H1 (cell line): ENCODE data around the gene WDR7. TPM values are rescaled to one million over a fixed set of nuclear protein-coding genes. Genes with fewer than 3 reads are reported as not detected.

Source experiments
- CTCF ChIA-PET: fragments of 300-600 bp; sonication (Branson Sonifier 250); formaldehyde crosslinking; loops from one replicate; lab custom pipeline; 2021; ENCODE audit not compliant: partially characterized antibody; lab: Charles Lee
- POLR2A ChIA-PET: fragments of 300-600 bp; sonication (Branson Sonifier 250); formaldehyde crosslinking; loops from one replicate; lab custom pipeline; 2021; ENCODE audit warnings: inconsistent platforms; ENCODE audit not compliant: partially characterized antibody; lab: Charles Lee
- DNase-seq, 2 experiments: peaks; one replicate each; pipeline versions ENCODE4 v3.0.0 to v3.0.0-alpha.2; 2010 to 2022; ENCODE audit warnings: low spot score in 2 of 2, low read depth in 1 of 2, mixed read lengths in 1 of 2
- FAIRE-seq: peaks from 2 replicates; lab custom pipeline; 2011; peaks lifted over from hg19 to GRCh38; lab: Jason Lieb, UNC
- H2AFZ ChIP-seq: 2 replicates; pipeline ENCODE4 v1.8.1; 2012; ENCODE audit warnings: low read length, inconsistent platforms
- H2AK5ac ChIP-seq: 2 replicates; pipeline ENCODE4 v1.6.1; 2013; ENCODE audit warnings: low read depth, low read length
- H2BK120ac ChIP-seq: replicated peaks from 2 replicates; pipeline ENCODE3; 2013; ENCODE audit warnings: low read depth, low read length, inconsistent platforms
- H2BK12ac ChIP-seq: 2 replicates; pipeline ENCODE4 v1.6.1; 2013; ENCODE audit warnings: low read depth, low read length
- H2BK15ac ChIP-seq: 2 replicates; pipeline ENCODE4 v1.6.1; 2013; ENCODE audit warnings: low read length
- H2BK20ac ChIP-seq: 2 replicates; pipeline ENCODE4 v1.6.1; 2013; ENCODE audit warnings: low read length
- H2BK5ac ChIP-seq: 2 replicates; pipeline ENCODE4 v1.6.1; 2013; ENCODE audit warnings: low read depth, low read length
- H3K14ac ChIP-seq: 2 replicates; pipeline ENCODE4 v1.6.1; 2013; ENCODE audit warnings: inconsistent platforms; ENCODE audit not compliant: insufficient read length
- H3K18ac ChIP-seq: 2 replicates; pipeline ENCODE4 v1.6.1; 2013; ENCODE audit warnings: low read length; ENCODE audit errors: extremely low read depth
- H3K23ac ChIP-seq: 2 replicates; pipeline ENCODE4 v1.6.1; 2013; ENCODE audit warnings: inconsistent platforms; ENCODE audit not compliant: insufficient read length
- H3K23me2 ChIP-seq: 2 replicates; pipeline ENCODE4 v1.6.1; 2013; ENCODE audit warnings: low read depth, low read length
- H3K27ac ChIP-seq: 2 replicates; pipeline ENCODE4 v1.6.1; 2011; ENCODE audit warnings: low read depth, low read length, inconsistent platforms
- H3K27me3 ChIP-seq, 4 experiments: replicated peaks in 1 of 4; 1 replicate in 1 of 4; 2 replicates in 3 of 4; pipeline versions ENCODE4 v1.6.1 to v1.8.1; 2011 to 2013; ENCODE audit warnings: low read length in 3 of 4, mild to moderate bottlenecking in 3 of 4, inconsistent platforms in 2 of 4, mixed read lengths in 2 of 4, moderate library complexity in 1 of 4; ENCODE audit not compliant: control insufficient read depth in 3 of 4, insufficient read depth in 3 of 4; ENCODE audit errors: extremely low read depth in 1 of 4
- H3K36me3 ChIP-seq, 4 experiments: 2 replicates each; pipeline versions ENCODE4 v1.6.1 to v1.8.1; 2011 to 2013; ENCODE audit warnings: mild to moderate bottlenecking in 4 of 4, low read length in 3 of 4, moderate library complexity in 2 of 4, control low read depth in 1 of 4, inconsistent platforms in 1 of 4; ENCODE audit not compliant: insufficient read depth in 4 of 4, control insufficient read depth in 2 of 4
- H3K4ac ChIP-seq: replicated peaks from 2 replicates; pipeline ENCODE3; 2013; ENCODE audit warnings: low read length, low read depth, mixed read lengths, inconsistent platforms; ENCODE audit not compliant: insufficient read length
- H3K4me1 ChIP-seq, 4 experiments: replicated peaks in 1 of 4; 1 replicate in 1 of 4; 2 replicates in 3 of 4; pipeline versions ENCODE4 v1.6.1 to v1.8.1; 2011 to 2013; ENCODE audit warnings: low read length in 3 of 4, inconsistent platforms in 2 of 4, mixed read lengths in 1 of 4; ENCODE audit not compliant: insufficient read depth in 4 of 4, control insufficient read depth in 3 of 4
- H3K4me2 ChIP-seq, 2 experiments: 2 replicates each; pipeline versions ENCODE4 v1.6.1 to v1.8.1; 2011 to 2013; ENCODE audit warnings: low read depth in 2 of 2, low read length in 2 of 2, control low read depth in 1 of 2, inconsistent platforms in 1 of 2, mild to moderate bottlenecking in 1 of 2; ENCODE audit not compliant: insufficient read depth in 1 of 2
- H3K4me3 ChIP-seq, 4 experiments: fragments of 200-600, 300-600 bp in 1 of 4; sonication (generic), shearing (Covaris generic), sonication (Bioruptor Twin) in 1 of 4; 2 replicates each; pipeline versions ENCODE4 v1.5.1 to v1.8.1; 2011 to 2016; ENCODE audit warnings: low read length in 4 of 4, low read depth in 3 of 4, control low read depth in 2 of 4, inconsistent platforms in 2 of 4, mild to moderate bottlenecking in 2 of 4, mixed read lengths in 1 of 4, moderate library complexity in 1 of 4; ENCODE audit not compliant: insufficient read depth in 2 of 4; ENCODE audit errors: extremely low read depth in 1 of 4
- H3K56ac ChIP-seq: replicated peaks from 2 replicates; pipeline ENCODE3; 2013; ENCODE audit warnings: low read depth, mild to moderate bottlenecking, mixed read lengths, low read length, inconsistent platforms; ENCODE audit not compliant: insufficient read length
- H3K79me1 ChIP-seq: 2 replicates; pipeline ENCODE4 v1.6.1; 2013; ENCODE audit warnings: low read depth, low read length, control low read depth
- H3K79me2 ChIP-seq, 2 experiments: 2 replicates each; pipeline versions ENCODE4 v1.6.1 to v1.8.1; 2012 to 2013; ENCODE audit warnings: low read length in 2 of 2, mild to moderate bottlenecking in 2 of 2, inconsistent platforms in 1 of 2; ENCODE audit not compliant: insufficient read depth in 2 of 2, control insufficient read depth in 1 of 2
- H3K9ac ChIP-seq, 4 experiments: replicated peaks in 1 of 4; 1 replicate in 1 of 4; 2 replicates in 3 of 4; pipeline versions ENCODE4 v1.6.1 to v1.8.1; 2011 to 2013; ENCODE audit warnings: low read depth in 3 of 4, low read length in 3 of 4, control low read depth in 2 of 4, mild to moderate bottlenecking in 2 of 4, moderate library complexity in 2 of 4, inconsistent platforms in 1 of 4; ENCODE audit errors: extremely low read depth in 1 of 4
- H3K9me3 ChIP-seq, 2 experiments: 2 replicates each; pipeline versions ENCODE4 v1.6.1 to v1.8.1; 2012 to 2013; ENCODE audit warnings: mild to moderate bottlenecking in 2 of 2, moderate library complexity in 2 of 2, control low read depth in 1 of 2, inconsistent platforms in 1 of 2, low read depth in 1 of 2, low read length in 1 of 2, mixed read lengths in 1 of 2; ENCODE audit not compliant: insufficient read depth in 2 of 2
- H4K20me1 ChIP-seq, 2 experiments: replicated peaks in 1 of 2; 2 replicates each; pipeline versions ENCODE3 to v1.8.1; 2011 to 2013; ENCODE audit warnings: inconsistent platforms in 2 of 2, low read length in 2 of 2, mild to moderate bottlenecking in 1 of 2; ENCODE audit not compliant: insufficient read depth in 2 of 2, control insufficient read depth in 1 of 2
- H4K5ac ChIP-seq: 2 replicates; pipeline ENCODE4 v1.6.1; 2013; ENCODE audit warnings: low read length, low read depth, mixed read lengths, inconsistent platforms; ENCODE audit not compliant: insufficient read length
- H4K8ac ChIP-seq: 2 replicates; pipeline ENCODE4 v1.8.0; 2013; ENCODE audit warnings: mild to moderate bottlenecking, moderate library complexity, low read length, inconsistent platforms; ENCODE audit not compliant: insufficient read depth; ENCODE audit errors: extremely low read depth
- H4K91ac ChIP-seq: replicated peaks from 2 replicates; pipeline ENCODE3; 2013; ENCODE audit warnings: low read length, mixed read lengths, inconsistent platforms; ENCODE audit not compliant: insufficient read length
- ASH2L ChIP-seq: fragments of 200-600, 300-600 bp; sonication (generic); IDR thresholded peaks from one replicate; pipeline ENCODE4 v1.7.1; 2017; ENCODE audit warnings: low read length
- ATF3 ChIP-seq: IDR thresholded peaks from 2 replicates; pipeline ENCODE4 v1.6.1; 2011; ENCODE audit warnings: low read depth, mild to moderate bottlenecking, low read length; ENCODE audit not compliant: insufficient read depth
- CHD1 ChIP-seq: IDR thresholded peaks from 2 replicates; pipeline ENCODE4 v1.6.1; 2012; ENCODE audit warnings: low read depth, low read length, improper control_type of control experiment
- CHD2 ChIP-seq: IDR thresholded peaks from 2 replicates; pipeline ENCODE4 v1.6.1; 2012; ENCODE audit warnings: low read length, improper control_type of control experiment
- CREB1 ChIP-seq: IDR thresholded peaks from 2 replicates; pipeline ENCODE4 v1.6.1; 2012; ENCODE audit warnings: inconsistent platforms
- CTBP2 ChIP-seq: IDR thresholded peaks from 2 replicates; pipeline ENCODE4 v1.7.0; 2011; ENCODE audit warnings: borderline replicate concordance, mild to moderate bottlenecking, moderate library complexity, mixed read lengths, low read length; ENCODE audit not compliant: insufficient read depth, insufficient read length
- EZH2 ChIP-seq: fragments of 200-600 bp; sonication (generic); IDR thresholded peaks from 2 replicates; pipeline ENCODE4 v1.7.1; 2012; ENCODE audit warnings: low read depth, mild to moderate bottlenecking, moderate library complexity, low read length, inconsistent platforms; ENCODE audit not compliant: severe bottlenecking
- FOSL1 ChIP-seq: IDR thresholded peaks from 2 replicates; pipeline ENCODE4 v1.6.1; 2011; ENCODE audit warnings: mild to moderate bottlenecking, low read depth, low read length, moderate library complexity; ENCODE audit not compliant: insufficient read depth
- KDM1A ChIP-seq: fragments of 200-600, 300-600 bp; sonication (generic); IDR thresholded peaks from 2 replicates; pipeline ENCODE4 v1.7.1; 2016; ENCODE audit warnings: mild to moderate bottlenecking, low read length, borderline replicate concordance
- PHF8 ChIP-seq: fragments of 200-600 bp; sonication (generic); conservative IDR thresholded peaks from 2 replicates; pipeline ENCODE4 v1.7.1; 2012; ENCODE audit warnings: low read depth, mild to moderate bottlenecking, inconsistent platforms, low read length, moderate library complexity
- RBBP5 ChIP-seq: IDR thresholded peaks from 2 replicates; pipeline ENCODE4 v1.7.1; 2012; ENCODE audit warnings: low read depth, mild to moderate bottlenecking, inconsistent platforms, low read length, moderate library complexity, borderline replicate concordance
- SIRT6 ChIP-seq: IDR thresholded peaks from one replicate; pipeline ENCODE4 v1.7.1; 2012; ENCODE audit warnings: low read length, inconsistent platforms
- SIX5 ChIP-seq: IDR thresholded peaks from 2 replicates; pipeline ENCODE4 v1.6.1; 2011; ENCODE audit warnings: mild to moderate bottlenecking, low read depth, low read length
- SRF ChIP-seq: IDR thresholded peaks from 2 replicates; pipeline ENCODE4 v1.6.1; 2011; ENCODE audit warnings: mild to moderate bottlenecking, low read depth, low read length, moderate library complexity
- WGBS, 2 experiments: shearing (Covaris generic) in 1 of 2; methylation state at CpG; one replicate each; pipeline versions ENCODE4 v1.1.6 to v1.1.7; 2013 to 2015; ENCODE audit warnings: low lambda C conversion rate in 2 of 2, mixed read lengths in 2 of 2, inconsistent platforms in 1 of 2, low coverage in 1 of 2, missing lambda C conversion rate in 1 of 2; ENCODE audit not compliant: insufficient replicate concordance in 2 of 2, insufficient coverage in 1 of 2, insufficient read length in 1 of 2; ENCODE audit errors: extremely low coverage in 1 of 2, missing lambda C conversion rate in 1 of 2; 5-methylcytosine and 5-hydroxymethylcytosine counted together
- polyA plus RNA-seq, 7 experiments: library from polyadenylated mRNA; depleted of rRNA in 3 of 7; stranded (reverse) in 5 of 7; unstranded in 2 of 7; fragments of >200 nt in 5 of 7; fragments of 200-250 nt in 2 of 7; gene quantifications; 1 replicate in 5 of 7; 2 replicates in 1 of 7; 4 replicates in 1 of 7; pipeline versions ENCODE4 v1.2.1 to v1.2.3, GENCODE V29; 2011 to 2013; ENCODE audit warnings: missing spikeins in 2 of 7, mixed read lengths in 2 of 7
- total RNA-seq: library from RNA; stranded (reverse); fragmentation: NEBNext Ultra II Directional; extraction: Animal tissue kit (Norgen Biotek cat#: 25700); gene quantifications from 2 replicates; pipeline ENCODE4 v1.2.1, GENCODE V29; 2021

Gene WDR7
- total and polyA plus RNA-seq, 2 of the 8 experiments (the other 6 are each of a cell fraction or from before 2014, with no cell fraction given): 5.5 to 15.2 TPM

- no peak overlapping the region for H3K4ac ChIP-seq
- TF ChIP-seq ASH2L (no peak), CREB1 (no peak), SIRT6 (no peak), EZH2 (no peak), KDM1A (no peak), FOSL1 (no peak), PHF8 (no peak), CHD1 (no peak), CHD2 (no peak), SIX5 (no peak), RBBP5 (no peak), SRF (no peak), CTBP2 (no peak), ATF3 (no peak)
- TF ChIP-seq, all 59 proteins: peak for 0
- no peak overlapping the region for H3K23ac ChIP-seq
- DNase-seq (no peak), FAIRE-seq (no peak)
- ChIA-PET CTCF (no interaction called here), POLR2A (no interaction called here)
- no peak overlapping the region for H4K8ac ChIP-seq
- no peak overlapping the region for H2BK12ac ChIP-seq
- no peak overlapping the region for H2BK120ac ChIP-seq
- H2AK5ac ChIP-seq: no peak overlapping the region
- no peak overlapping the region for H3K9ac ChIP-seq
- H3K56ac ChIP-seq: no peak overlapping the region
- no peak overlapping the region for H3K4me3 ChIP-seq
- no peak overlapping the region for H3K27ac ChIP-seq
- H2BK15ac ChIP-seq: no peak overlapping the region
- H3K79me2 ChIP-seq: no peaks in the 10 kb centered on the region
- H4K20me1 ChIP-seq: no peaks in the 10 kb centered on the region
- H3K14ac ChIP-seq: no peak overlapping the region
- no peaks in the 10 kb centered on the region for H3K79me1 ChIP-seq
- H3K4me1 ChIP-seq: no peaks in the 10 kb centered on the region
- no peaks in the 10 kb centered on the region for H3K9me3 ChIP-seq
- H2AFZ ChIP-seq: no peak overlapping the region
- no peaks in the 10 kb centered on the region for H3K27me3 ChIP-seq
- no peak overlapping the region for H2BK5ac ChIP-seq
- no peak overlapping the region for H4K91ac ChIP-seq
- WGBS, 2 experiments: 90% methylated on average over 2 of the region's 2 CpGs; no CpG with 5 or more reads in 1 of the 2 experiments
- H2BK20ac ChIP-seq: no peak overlapping the region
- H3K4me2 ChIP-seq: no peak overlapping the region
- H3K18ac ChIP-seq: no peak overlapping the region
- no peak overlapping the region for H4K5ac ChIP-seq
- H3K23me2 ChIP-seq: no peaks in the 10 kb centered on the region
- no peaks in the 10 kb centered on the region for H3K36me3 ChIP-seq
Measured at GRCh38 chr18:56676639-56677038, 25.5 kb downstream of the WDR7 start.
